ENCODE results near the gene TMSB4X.
A peak's percentile ranks its signal among the peaks of the same experiment; 100 is the strongest.
"Not testable (repeated sequence)": the region's sequence is repeated elsewhere in the genome, so short reads cannot be mapped to it uniquely, and the experiment has no call there.

TMSB4X gene

DNA sequence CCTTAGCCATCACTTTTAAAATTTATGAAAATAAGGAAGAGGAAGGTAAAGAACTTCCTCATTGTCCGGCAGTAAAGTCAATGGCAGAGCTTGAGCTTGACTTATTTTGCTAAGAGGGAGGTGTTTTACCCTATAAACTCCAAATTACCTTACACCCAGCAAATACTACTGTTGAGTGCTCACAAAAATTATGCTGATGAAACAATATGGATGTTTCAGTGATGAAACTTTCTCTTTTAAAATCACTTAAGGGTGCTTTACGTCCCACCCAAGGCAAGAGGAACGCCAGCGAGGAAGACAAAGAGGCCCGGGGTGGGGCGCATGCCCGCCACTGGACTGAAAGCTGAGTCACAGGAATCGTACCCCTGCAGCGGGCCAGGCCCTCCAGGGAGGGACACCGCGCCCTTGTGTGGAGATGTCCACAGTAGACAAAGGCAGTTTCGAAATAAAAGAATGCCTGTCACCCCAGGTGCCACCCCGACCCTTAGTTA lies 560 bp upstream of the TMSB4X start:
- peak; percentile 11 for DNase-seq (ENCODE audit: extremely low spot score)
- TF ChIP-seq, protein P1, sequence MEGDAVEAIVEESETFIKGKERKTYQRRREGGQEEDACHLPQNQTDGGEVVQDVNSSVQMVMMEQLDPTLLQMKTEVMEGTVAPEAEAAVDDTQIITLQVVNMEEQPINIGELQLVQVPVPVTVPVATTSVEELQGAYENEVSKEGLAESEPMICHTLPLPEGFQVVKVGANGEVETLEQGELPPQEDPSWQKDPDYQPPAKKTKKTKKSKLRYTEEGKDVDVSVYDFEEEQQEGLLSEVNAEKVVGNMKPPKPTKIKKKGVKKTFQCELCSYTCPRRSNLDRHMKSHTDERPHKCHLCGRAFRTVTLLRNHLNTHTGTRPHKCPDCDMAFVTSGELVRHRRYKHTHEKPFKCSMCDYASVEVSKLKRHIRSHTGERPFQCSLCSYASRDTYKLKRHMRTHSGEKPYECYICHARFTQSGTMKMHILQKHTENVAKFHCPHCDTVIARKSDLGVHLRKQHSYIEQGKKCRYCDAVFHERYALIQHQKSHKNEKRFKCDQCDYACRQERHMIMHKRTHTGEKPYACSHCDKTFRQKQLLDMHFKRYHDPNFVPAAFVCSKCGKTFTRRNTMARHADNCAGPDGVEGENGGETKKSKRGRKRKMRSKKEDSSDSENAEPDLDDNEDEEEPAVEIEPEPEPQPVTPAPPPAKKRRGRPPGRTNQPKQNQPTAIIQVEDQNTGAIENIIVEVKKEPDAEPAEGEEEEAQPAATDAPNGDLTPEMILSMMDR (IDR thresholded peaks at IDR 0.05; ENCODE audit: control extremely low read depth, extremely low read depth, low read depth, missing control alignments) = no peak
- POLR2A ChIA-PET = interaction anchor here (0.7 to 5.5 kb wide), 6 partner anchors 10 to 112 kb away, joined by 3 to 35 read pairs (median 4); no protein-coding TSS in a partner anchor
- CTCF ChIA-PET = interaction anchor here (1.0 to 5.6 kb wide), 4 partner anchors 17 to 118 kb away, joined by 3 to 28 read pairs (median 7); no protein-coding TSS in a partner anchor

DNA sequence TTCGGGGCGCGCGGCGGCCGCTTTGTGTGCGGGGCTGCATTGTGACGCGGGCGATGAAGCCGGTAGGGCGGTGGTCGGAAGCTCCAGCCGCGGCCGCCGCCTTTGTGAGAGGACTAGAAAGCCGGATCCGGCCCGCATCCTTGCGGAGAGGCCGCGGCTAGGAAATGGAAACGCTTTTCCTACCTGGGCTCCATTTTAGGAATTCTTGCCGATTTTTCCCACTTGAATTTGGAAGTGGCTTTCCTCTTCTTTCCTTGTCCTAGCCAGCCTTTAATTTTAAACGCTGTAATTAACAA lies 708 bp downstream of the TMSB4X start:
- ChIA-PET POLR2A (interaction anchor here (0.6 to 5.5 kb wide), 9 partner anchors 9 to 761 kb away, joined by 3 to 35 read pairs (median 3); no protein-coding TSS in a partner anchor), CTCF (interaction anchor here (1.3 to 5.6 kb wide), 3 partner anchors 18 to 29 kb away, joined by 3 to 28 read pairs (median 11); no protein-coding TSS in a partner anchor)
- peak; percentile 13 for DNase-seq (ENCODE audit: extremely low spot score)
- TF ChIP-seq, protein P1 (IDR thresholded peaks at IDR 0.05; ENCODE audit: control extremely low read depth, extremely low read depth, low read depth, missing control alignments) = no peak

DNA sequence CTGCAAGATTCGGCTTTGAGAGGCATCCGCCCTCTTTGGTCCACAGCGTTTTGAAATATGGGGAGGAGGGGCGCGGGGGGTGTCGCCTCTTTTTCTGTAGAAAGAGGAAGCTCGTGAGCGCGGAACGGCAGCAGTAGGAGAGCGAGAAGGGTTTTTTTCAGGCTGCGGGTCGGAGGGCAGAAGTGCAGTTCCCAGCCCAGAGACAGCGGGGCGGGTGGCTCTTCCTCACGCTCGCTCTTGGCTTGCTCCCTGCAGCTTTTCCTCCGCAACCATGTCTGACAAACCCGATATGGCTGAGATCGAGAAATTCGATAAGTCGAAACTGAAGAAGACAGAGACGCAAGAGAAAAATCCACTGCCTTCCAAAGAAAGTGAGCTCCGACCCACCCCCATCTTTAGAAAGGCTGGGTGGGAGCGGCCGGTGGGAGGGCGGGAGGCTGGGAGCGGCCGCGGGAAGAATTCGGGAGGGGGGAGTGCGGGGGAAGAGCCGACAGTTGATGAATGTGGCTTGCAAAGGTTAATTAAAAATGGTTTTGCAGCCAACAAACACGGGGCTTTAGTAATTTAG lies 1.2 kb downstream of the TMSB4X start:
- TF ChIP-seq, protein P1 (IDR thresholded peaks at IDR 0.05; ENCODE audit: control extremely low read depth, extremely low read depth, low read depth, missing control alignments) = no peak
- peak; percentile 24 for DNase-seq (ENCODE audit: extremely low spot score)
- ChIA-PET POLR2A (interaction anchor here (0.6 to 5.5 kb wide), 6 partner anchors 10 to 761 kb away, joined by 3 to 35 read pairs (median 4); no protein-coding TSS in a partner anchor), CTCF (interaction anchor here (2.8 to 5.6 kb wide), 2 partner anchors 26 to 29 kb away, joined by 11 to 28 read pairs; no protein-coding TSS in a partner anchor)

DNA sequence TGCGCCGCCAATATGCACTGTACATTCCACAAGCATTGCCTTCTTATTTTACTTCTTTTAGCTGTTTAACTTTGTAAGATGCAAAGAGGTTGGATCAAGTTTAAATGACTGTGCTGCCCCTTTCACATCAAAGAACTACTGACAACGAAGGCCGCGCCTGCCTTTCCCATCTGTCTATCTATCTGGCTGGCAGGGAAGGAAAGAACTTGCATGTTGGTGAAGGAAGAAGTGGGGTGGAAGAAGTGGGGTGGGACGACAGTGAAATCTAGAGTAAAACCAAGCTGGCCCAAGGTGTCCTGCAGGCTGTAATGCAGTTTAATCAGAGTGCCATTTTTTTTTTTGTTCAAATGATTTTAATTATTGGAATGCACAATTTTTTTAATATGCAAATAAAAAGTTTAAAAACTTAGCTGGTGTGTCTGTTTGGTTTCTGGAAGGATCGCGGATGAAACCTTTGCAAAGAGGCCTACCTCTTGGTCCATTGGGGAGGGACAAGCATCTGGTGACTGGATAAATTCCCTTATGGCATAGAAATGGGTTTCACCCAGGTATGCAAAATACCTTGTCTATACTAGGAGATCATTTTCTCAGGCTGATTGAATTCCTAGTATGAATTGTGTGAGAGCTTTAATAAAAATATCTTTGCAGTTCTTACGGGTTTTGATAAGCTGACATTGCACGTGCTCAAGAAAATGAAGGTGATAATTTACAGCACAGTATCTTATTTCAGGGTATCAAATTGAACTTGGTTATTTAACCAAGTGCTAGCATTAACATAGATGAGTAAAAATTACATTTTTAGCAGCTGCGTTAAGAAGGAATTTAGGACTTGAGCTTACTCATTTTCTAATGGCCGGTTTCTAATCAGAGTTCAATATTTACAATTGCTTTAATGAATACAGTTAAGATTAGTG lies 2.2 kb downstream of the TMSB4X start:
- DNase-seq (ENCODE audit: extremely low spot score) = not testable (repeated sequence)
- CTCF ChIA-PET = interaction anchor here (5.6 kb wide), 1 partner anchor 27 kb away, joined by 28 read pairs; no protein-coding TSS in a partner anchor
- POLR2A ChIA-PET = interaction anchor here (0.8 to 5.5 kb wide), 10 partner anchors 9 to 511 kb away, joined by 3 to 35 read pairs (median 6); no protein-coding TSS in a partner anchor

DNA sequence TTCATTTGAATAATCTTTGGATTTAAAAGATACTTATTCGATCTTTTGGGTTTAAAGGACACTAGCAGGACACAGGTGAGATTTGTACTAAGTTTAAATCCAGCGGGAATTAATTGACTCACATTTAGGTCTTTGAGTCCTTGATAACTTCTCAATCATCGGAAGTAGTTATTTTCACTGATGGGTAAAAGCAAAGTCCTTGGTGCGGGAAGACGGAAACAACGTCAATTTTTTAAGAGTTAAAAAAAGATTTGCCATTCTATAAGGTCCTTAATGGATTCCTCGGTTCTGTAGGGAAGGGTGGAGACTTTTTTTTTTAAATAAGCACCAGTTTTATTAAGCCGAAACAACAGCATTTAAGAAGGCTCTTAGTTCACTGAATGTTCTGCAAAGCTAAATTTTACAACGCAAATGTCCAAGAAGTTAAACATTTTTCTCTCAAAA lies 2.9 kb downstream of the TMSB4X start:
- TF ChIP-seq, protein P1 (IDR thresholded peaks at IDR 0.05; ENCODE audit: control extremely low read depth, extremely low read depth, low read depth, missing control alignments) = no peak
- DNase-seq (ENCODE audit: extremely low spot score) = no peak
- ChIA-PET CTCF (interaction anchor here (1.0 to 5.6 kb wide), 3 partner anchors 13 to 28 kb away, joined by 3 to 28 read pairs (median 4); no protein-coding TSS in a partner anchor), POLR2A (interaction anchor here (0.6 to 5.5 kb wide), 14 partner anchors 9 to 510 kb away, joined by 3 to 35 read pairs (median 4); no protein-coding TSS in a partner anchor)

DNA sequence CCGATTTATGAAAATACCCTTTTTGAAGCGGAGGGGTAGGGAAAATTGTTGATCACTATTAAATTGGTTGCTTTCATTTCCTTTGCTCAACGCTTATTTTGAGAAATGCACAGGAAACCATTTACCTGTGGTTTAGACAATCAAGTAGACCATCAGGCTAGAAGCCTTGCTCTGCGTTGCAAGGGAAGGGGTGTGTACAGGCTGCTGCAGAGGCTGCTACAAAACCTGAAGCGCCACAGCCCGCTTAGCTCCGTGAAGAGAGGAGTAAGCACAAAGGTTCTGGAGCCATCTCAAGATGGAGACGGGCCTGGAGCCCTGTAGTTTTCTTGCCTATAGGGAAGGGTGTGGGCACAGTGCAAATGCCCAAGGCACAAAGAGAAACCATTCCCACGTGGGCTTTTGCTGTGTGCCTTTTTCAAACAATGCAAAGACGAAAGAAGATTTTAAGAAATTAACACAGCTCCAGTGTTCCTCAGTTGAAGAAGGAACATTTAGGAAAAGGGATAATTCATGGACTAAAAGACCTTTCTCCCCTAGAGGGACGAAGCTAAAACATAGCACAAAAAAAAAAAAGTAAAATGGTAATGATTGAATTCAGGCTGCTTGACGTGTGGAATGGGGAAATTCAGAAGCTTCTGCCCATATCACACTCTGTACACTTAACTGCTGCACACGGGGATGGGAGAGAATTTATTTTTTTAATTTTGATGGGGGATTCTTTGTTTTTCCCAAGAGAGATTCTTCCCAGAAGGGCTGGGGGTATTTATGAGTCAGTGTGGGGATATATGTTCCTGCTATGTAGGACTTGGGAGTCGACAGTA lies 3.5 kb downstream of the TMSB4X start:
- no peak for DNase-seq (ENCODE audit: extremely low spot score)
- POLR2A ChIA-PET = interaction anchor here (0.6 to 5.5 kb wide), 13 partner anchors 10 to 509 kb away, joined by 3 to 35 read pairs (median 4); no protein-coding TSS in a partner anchor
- TF ChIP-seq, protein P1 (IDR thresholded peaks at IDR 0.05; ENCODE audit: control extremely low read depth, extremely low read depth, low read depth, missing control alignments) = no peak
- CTCF ChIA-PET = interaction anchor here (1.0 to 5.6 kb wide), 7 partner anchors 13 to 509 kb away, joined by 3 to 28 read pairs (median 4); no protein-coding TSS in a partner anchor

Measured in GM10248 (cell line).